ENCODE data around the gene KLK5.
"Not testable (repeated sequence)": the region's sequence is repeated elsewhere in the genome, so short reads cannot be mapped to it uniquely, and the experiment has no call there.

KLK5 gene, protein sequence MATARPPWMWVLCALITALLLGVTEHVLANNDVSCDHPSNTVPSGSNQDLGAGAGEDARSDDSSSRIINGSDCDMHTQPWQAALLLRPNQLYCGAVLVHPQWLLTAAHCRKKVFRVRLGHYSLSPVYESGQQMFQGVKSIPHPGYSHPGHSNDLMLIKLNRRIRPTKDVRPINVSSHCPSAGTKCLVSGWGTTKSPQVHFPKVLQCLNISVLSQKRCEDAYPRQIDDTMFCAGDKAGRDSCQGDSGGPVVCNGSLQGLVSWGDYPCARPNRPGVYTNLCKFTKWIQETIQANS

GRCh38 chr19:50952910-50953309, at the start of gene KLK5:
TSS of gene KLK5 (minus strand) at chr19:50953038. CDS start at chr19:50952657, 381 bp downstream.
- no peak for DNase-seq

- DNase-seq = no peak
Measured at GRCh38 chr19:51002089-51002532, 49.3 kb upstream of the KLK5 start.

GRCh38 chr19:51001515-51001914, 48.7 kb upstream of the KLK5 start, which contains the start of gene KLK8:
TSS of gene KLK8 (minus strand) at chr19:51001604. CDS start at chr19:51001167, 437 bp downstream.
- DNase-seq = no peak

DNA sequence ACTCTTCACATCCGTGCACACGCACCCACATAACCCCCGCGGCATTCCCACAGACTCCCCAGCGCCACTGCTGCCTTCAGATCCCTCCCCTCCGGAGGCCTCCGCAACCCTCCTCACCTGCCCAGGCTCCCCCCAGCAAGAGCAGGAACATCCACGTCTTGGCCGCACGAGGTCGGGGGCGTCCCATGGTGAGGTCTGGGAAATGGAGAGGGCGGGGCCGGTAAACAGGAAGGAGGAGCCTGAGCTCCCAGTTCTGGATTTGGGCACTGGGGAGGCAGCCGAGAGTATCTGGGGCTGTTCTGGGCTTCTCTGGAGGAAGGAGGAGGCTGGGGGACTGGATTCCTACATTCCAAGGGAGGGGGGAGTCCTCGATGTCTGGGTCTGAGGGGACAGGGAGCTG, 48.1 kb upstream of the KLK5 start:
- no peak for DNase-seq

GRCh38 chr19:51000426-51000825, 47.6 kb upstream of the KLK5 start:
- DNase-seq = no peak

DNA sequence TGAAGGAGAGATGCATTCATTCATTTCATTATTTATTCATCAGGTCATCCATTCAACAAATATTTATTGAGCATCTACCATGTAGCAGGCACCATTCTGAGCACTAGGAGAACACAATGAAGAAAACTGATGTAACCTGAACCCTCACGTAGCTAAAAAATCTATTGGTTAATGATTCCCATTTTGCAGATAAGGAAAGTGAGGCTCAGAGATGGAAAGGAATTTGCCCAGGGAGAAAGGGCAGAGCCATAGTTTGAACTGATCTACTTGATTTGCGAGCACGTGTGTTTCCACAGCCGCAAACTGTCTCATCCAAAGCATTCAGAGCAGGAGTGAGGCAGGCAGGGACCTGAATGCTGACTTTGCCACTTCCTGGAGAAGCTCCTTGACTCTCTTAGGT, 45.8 kb upstream of the KLK5 start:
- no peak for DNase-seq

- DNase-seq = no peak
Measured at GRCh38 chr19:50998061-50998460, 45.2 kb upstream of the KLK5 start.

DNA sequence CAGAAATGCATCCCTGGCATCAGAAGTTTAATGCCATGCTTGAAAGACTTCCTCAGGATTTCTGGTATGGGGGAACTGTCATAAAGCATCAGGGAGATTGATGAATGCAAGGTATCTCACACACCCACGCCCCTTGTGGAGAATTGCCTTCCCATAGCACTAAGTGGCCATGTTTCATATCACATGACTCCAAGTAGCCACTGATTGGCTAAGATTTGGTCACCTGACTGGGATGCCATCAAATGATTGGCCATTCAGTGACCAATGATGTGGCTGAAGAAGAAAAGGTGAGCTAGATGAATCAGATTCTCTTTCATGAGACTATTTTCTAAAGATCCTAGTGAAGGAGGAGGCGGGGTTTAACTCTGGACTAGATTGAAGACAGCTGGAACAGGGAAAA, 41.3 kb upstream of the KLK5 start:
- DNase-seq = no peak

- no peak for DNase-seq
Measured at GRCh38 chr19:50992666-50993035, 39.8 kb upstream of the KLK5 start.

- DNase-seq = not testable (repeated sequence)
Measured at GRCh38 chr19:50984416-50984815, 31.6 kb upstream of the KLK5 start.

- no peak for DNase-seq
Measured at GRCh38 chr19:50983625-50984292, 30.9 kb upstream of the KLK5 start, which contains the start of gene KLK7. TSS of gene KLK7 (minus strand) at chr19:50983917. CDS start at chr19:50982399, 1,518 bp downstream.

DNA sequence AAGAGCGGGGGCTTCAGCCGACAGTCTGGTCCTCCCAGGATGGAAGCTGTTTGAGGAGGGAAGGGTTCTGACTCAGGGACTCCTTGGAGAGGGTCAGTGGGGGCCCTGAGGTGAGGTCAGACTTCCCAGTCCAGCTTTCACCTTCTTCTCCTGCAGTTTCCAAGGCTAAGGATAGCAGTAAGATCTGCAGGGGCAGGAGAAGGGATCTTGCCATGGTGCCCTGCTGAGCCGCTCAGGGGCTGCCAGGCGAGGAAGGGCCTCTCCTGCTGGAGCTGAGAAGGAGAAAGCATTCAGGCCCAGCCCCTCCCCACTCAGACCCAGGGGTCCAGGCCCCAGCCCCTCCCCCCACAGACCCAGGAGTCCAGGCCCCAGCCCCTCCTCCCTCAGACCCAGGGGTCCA, 29.3 kb upstream of the KLK5 start:
- no peak for DNase-seq

GRCh38 chr19:50981587-50982146, 28.8 kb upstream of the KLK5 start:
- DNase-seq = no peak

DNA sequence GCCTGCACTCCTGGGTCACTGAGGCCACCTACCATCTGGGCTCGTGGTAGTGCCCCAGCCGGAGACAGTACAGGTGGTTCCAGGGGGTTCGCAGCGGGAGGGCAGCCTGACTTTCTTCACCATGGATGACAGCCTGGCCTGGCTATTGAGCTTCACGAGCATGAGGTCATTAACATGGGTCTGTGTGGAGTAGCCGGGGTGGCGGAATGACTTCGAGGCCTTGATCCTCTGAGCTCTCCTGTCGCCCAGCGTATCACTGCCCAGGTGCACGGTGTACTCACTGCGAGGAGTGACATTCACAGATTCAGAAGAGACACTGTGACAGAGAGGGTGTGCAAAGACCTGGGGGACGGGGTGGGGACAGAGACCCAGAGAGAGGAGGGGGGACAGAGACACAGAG, 27.4 kb upstream of the KLK5 start:
- no peak for DNase-seq

- DNase-seq = no peak
Measured at GRCh38 chr19:50979758-50980157, 26.9 kb upstream of the KLK5 start.

GRCh38 chr19:50978772-50979390, 26.0 kb upstream of the KLK5 start:
- DNase-seq = no peak

GRCh38 chr19:50977626-50978025, 24.8 kb upstream of the KLK5 start:
- no peak for DNase-seq

GRCh38 chr19:50975766-50976165, 22.9 kb upstream of the KLK5 start:
- DNase-seq = no peak

- no peak for DNase-seq
Measured at GRCh38 chr19:50974702-50975556, 22.1 kb upstream of the KLK5 start.

DNA sequence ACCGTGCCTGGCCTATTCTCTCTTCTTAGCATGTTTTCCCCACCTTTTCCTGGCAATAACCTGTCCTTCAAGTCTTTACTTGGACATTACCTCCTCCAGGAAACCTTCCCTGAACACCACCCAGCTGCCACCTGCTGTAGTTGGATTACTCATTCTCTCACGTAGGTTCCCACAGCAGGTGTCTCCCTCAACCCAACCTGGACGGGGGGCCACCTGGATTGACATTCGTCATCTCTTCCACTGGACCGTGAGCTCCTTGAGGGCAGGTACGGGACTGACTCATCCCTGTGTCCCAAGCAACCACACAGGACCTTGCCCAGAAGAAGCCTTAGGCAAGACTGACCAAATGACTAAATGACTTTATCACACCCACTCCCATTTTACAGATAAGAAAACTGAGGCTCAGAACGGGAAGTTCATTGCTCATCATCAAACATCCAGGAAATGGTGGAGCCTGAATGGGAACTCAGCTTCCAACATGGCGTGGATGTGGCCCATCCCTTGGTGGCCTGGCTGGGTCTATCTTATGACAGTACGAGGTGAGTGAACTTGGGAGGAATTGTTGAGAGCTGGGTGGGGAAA, 20.0 kb upstream of the KLK5 start:
- DNase-seq = no peak

- DNase-seq = not testable (repeated sequence)
Measured at GRCh38 chr19:50969810-50970209, 17.0 kb upstream of the KLK5 start.

GRCh38 chr19:50969413-50969760, 16.5 kb upstream of the KLK5 start, which contains the start of gene KLK6:
TSS of gene KLK6 (minus strand) at chr19:50969591. CDS start at chr19:50968104, 1,487 bp downstream.
- DNase-seq = no peak
